ENCODE data around the gene TMEM31.

Gene TMEM31

GRCh38 chrX:103710609-103711008 is at the start of gene TMEM31:
TSS of gene TMEM31 (plus strand) at chrX:103710909. CDS start at chrX:103712259, 1,350 bp downstream.
- H3K9me3 ChIP-seq (ENCODE audit: insufficient read depth, low read length, severe bottlenecking): no peaks in the 10 kb centered on the region
- H3K4me3 ChIP-seq (ENCODE audit: low read depth in 1 of 2, low read length in 2 of 2): no peak within 1 kb of the TSS
- H2AFZ ChIP-seq (ENCODE audit: low read depth, low read length): no peak within 1 kb of the TSS
- H3K9ac ChIP-seq (ENCODE audit: low read depth, low read length): no peak within 1 kb of the TSS
- no peaks in the 10 kb centered on the region for H3K36me3 ChIP-seq (ENCODE audit: insufficient read depth, low read length)
- H3K27ac ChIP-seq (ENCODE audit: low read length): no peak within 1 kb of the TSS
- H4K20me1 ChIP-seq (ENCODE audit: insufficient read depth, low read length): no peaks in the 10 kb centered on the region
- H3K4me1 ChIP-seq (ENCODE audit: insufficient read depth, low read length): no peaks in the 10 kb centered on the region
- H3K4me2 ChIP-seq (ENCODE audit: insufficient read depth, low read length): no peak within 1 kb of the TSS
- ATAC-seq (ENCODE audit: insufficient read depth, low read depth) (no peak), DNase-seq (no peak)
- no peaks in the 10 kb centered on the region for H3K79me2 ChIP-seq (ENCODE audit: insufficient read depth, low read length)
- no peak for TF ChIP-seq EZH2 (IDR thresholded peaks at IDR 0.05; ENCODE audit: borderline replicate concordance, low read depth, low read length, severe bottlenecking)
- no peak for TF ChIP-seq CTCF (IDR thresholded peaks at IDR 0.05; ENCODE audit: borderline replicate concordance, extremely low read depth, low read length, poor library complexity, severe bottlenecking)
- H3K27me3 ChIP-seq (ENCODE audit: insufficient read depth, low read length, poor library complexity): no peaks in the 10 kb centered on the region

GRCh38 chrX:103663981-103664762 is 46.5 kb upstream of the TMEM31 start:
- Histone ChIP-seq H3K36me3 (ENCODE audit: insufficient read depth, low read length) (no peaks in the 10 kb centered on the region), H3K79me2 (ENCODE audit: insufficient read depth, low read length) (no peaks in the 10 kb centered on the region), H3K27me3 (ENCODE audit: insufficient read depth, low read length, poor library complexity) (no peaks in the 10 kb centered on the region), H3K27ac (ENCODE audit: low read length) (no peak overlapping the region), H3K9me3 (ENCODE audit: insufficient read depth, low read length, severe bottlenecking) (no peaks in the 10 kb centered on the region), H2AFZ (ENCODE audit: low read depth, low read length) (no peak overlapping the region), H3K4me2 (ENCODE audit: insufficient read depth, low read length) (no peak overlapping the region), H3K4me1 (ENCODE audit: insufficient read depth, low read length) (no peaks in the 10 kb centered on the region), H4K20me1 (ENCODE audit: insufficient read depth, low read length) (no peaks in the 10 kb centered on the region), H3K9ac (ENCODE audit: low read depth, low read length) (no peak overlapping the region), H3K4me3 (ENCODE audit: low read depth in 1 of 2, low read length in 2 of 2) (no peak overlapping the region)
- TF ChIP-seq EZH2 (IDR thresholded peaks at IDR 0.05; ENCODE audit: borderline replicate concordance, low read depth, low read length, severe bottlenecking) (no peak), CTCF (IDR thresholded peaks at IDR 0.05; ENCODE audit: borderline replicate concordance, extremely low read depth, low read length, poor library complexity, severe bottlenecking) (no peak)
- DNase-seq: no peak
- no peak for ATAC-seq (ENCODE audit: insufficient read depth, low read depth)

- Histone ChIP-seq H3K4me1 (ENCODE audit: insufficient read depth, low read length) (no peaks in the 10 kb centered on the region), H3K4me3 (ENCODE audit: low read depth in 1 of 2, low read length in 2 of 2) (no peak overlapping the region), H3K27ac (ENCODE audit: low read length) (no peak overlapping the region), H3K27me3 (ENCODE audit: insufficient read depth, low read length, poor library complexity) (no peaks in the 10 kb centered on the region), H3K9me3 (ENCODE audit: insufficient read depth, low read length, severe bottlenecking) (no peaks in the 10 kb centered on the region), H3K9ac (ENCODE audit: low read depth, low read length) (no peak overlapping the region), H3K36me3 (ENCODE audit: insufficient read depth, low read length) (no peaks in the 10 kb centered on the region), H3K4me2 (ENCODE audit: insufficient read depth, low read length) (no peak overlapping the region), H2AFZ (ENCODE audit: low read depth, low read length) (no peak overlapping the region), H4K20me1 (ENCODE audit: insufficient read depth, low read length) (no peaks in the 10 kb centered on the region), H3K79me2 (ENCODE audit: insufficient read depth, low read length) (no peaks in the 10 kb centered on the region)
- TF ChIP-seq CTCF (IDR thresholded peaks at IDR 0.05; ENCODE audit: borderline replicate concordance, extremely low read depth, low read length, poor library complexity, severe bottlenecking) (no peak), EZH2 (IDR thresholded peaks at IDR 0.05; ENCODE audit: borderline replicate concordance, low read depth, low read length, severe bottlenecking) (no peak)
- DNase-seq (no peak), ATAC-seq (ENCODE audit: insufficient read depth, low read depth) (no peak)
Measured at GRCh38 chrX:103666202-103667107, 44.3 kb upstream of the TMEM31 start.
